WTC11 (cell line): ENCODE measurements around the gene ALDH5A1. TPM values are rescaled to one million over a fixed set of nuclear protein-coding genes. Genes with fewer than 3 reads are reported as not detected.

Source experiments
- ATAC-seq: fragments of 200-7000 bp; cut with Tn5 transposase; 2 replicates; pipeline ENCODE4 v1.10.0; 2021; ENCODE audit warnings: mild to moderate bottlenecking, moderate library complexity
- CTCF ChIA-PET: fragments of 300-600 bp; sonication (Branson Sonifier 250); formaldehyde crosslinking; loops from one replicate; lab custom pipeline; 2021; ENCODE audit warnings: antibody characterized with exemption; lab: Charles Lee
- POLR2A ChIA-PET: fragments of 350-600 bp; sonication (Branson Sonifier 250); formaldehyde crosslinking; loops from one replicate; lab custom pipeline; 2021; ENCODE audit warnings: antibody characterized with exemption; lab: Charles Lee
- DNase-seq: peaks from one replicate; pipeline ENCODE4 v3.0.0; 2021; ENCODE audit warnings: low spot score
- H3K27ac Mint-ChIP-seq: 2 replicates; pipeline ENCODE4 v1.8.0; 2021; ENCODE audit warnings: mixed read lengths
- H3K27me3 Mint-ChIP-seq: 2 replicates; pipeline ENCODE4 v1.8.0; 2021; ENCODE audit warnings: low read depth, mild to moderate bottlenecking, moderate library complexity, mixed read lengths
- H3K36me3 Mint-ChIP-seq: 2 replicates; pipeline ENCODE4 v1.8.0; 2021; ENCODE audit warnings: mixed read lengths
- H3K4me1 Mint-ChIP-seq: 2 replicates; pipeline ENCODE4 v1.8.0; 2022; ENCODE audit warnings: mixed read lengths
- H3K4me3 Mint-ChIP-seq: 2 replicates; pipeline ENCODE4 v1.8.0; 2021; ENCODE audit warnings: mild to moderate bottlenecking, moderate library complexity, mixed read lengths
- H3K9me3 Mint-ChIP-seq: 2 replicates; pipeline ENCODE4 v1.8.0; 2021; ENCODE audit warnings: mixed read lengths
- CREM ChIP-seq: sonication (generic); formaldehyde crosslinking; IDR thresholded peaks from 2 replicates; pipeline ENCODE4 v1.8.1; 2022; ENCODE audit warnings: mild to moderate bottlenecking, missing genetic modification reagents, moderate library complexity
- E2F1 ChIP-seq: sonication (generic); formaldehyde crosslinking; IDR thresholded peaks from 2 replicates; pipeline ENCODE4 v1.8.0; 2022; ENCODE audit warnings: mild to moderate bottlenecking, missing genetic modification reagents
- ELF4 ChIP-seq: sonication (generic); formaldehyde crosslinking; IDR thresholded peaks from 2 replicates; pipeline ENCODE4 v1.8.1; 2022; ENCODE audit warnings: low read depth, mild to moderate bottlenecking, moderate library complexity, missing genetic modification reagents
- FOXK1 ChIP-seq: sonication (generic); formaldehyde crosslinking; IDR thresholded peaks from 2 replicates; pipeline ENCODE4 v1.8.0; 2022; ENCODE audit warnings: mild to moderate bottlenecking, moderate library complexity, missing genetic modification reagents
- JUN ChIP-seq: sonication (generic); formaldehyde crosslinking; IDR thresholded peaks from 2 replicates; pipeline ENCODE4 v1.8.0; 2023; ENCODE audit warnings: mild to moderate bottlenecking, missing genetic modification reagents
- MAX ChIP-seq: sonication (generic); formaldehyde crosslinking; IDR thresholded peaks from 2 replicates; pipeline ENCODE4 v1.8.0; 2022; ENCODE audit warnings: mild to moderate bottlenecking, missing genetic modification reagents
- NFYB ChIP-seq: sonication (generic); formaldehyde crosslinking; conservative IDR thresholded peaks from 2 replicates; pipeline ENCODE4 v1.8.0; 2022; ENCODE audit warnings: low read depth, missing genetic modification reagents
- RORB ChIP-seq: fragments of 250-450 bp; sonication (Bioruptor Pico); IDR thresholded peaks from 2 replicates; pipeline ENCODE4 v1.9.0; 2021; ENCODE audit warnings: mild to moderate bottlenecking
- SMAD3 ChIP-seq: sonication (generic); formaldehyde crosslinking; IDR thresholded peaks from 2 replicates; pipeline ENCODE4 v1.8.0; 2022; ENCODE audit warnings: missing genetic modification reagents, mild to moderate bottlenecking, borderline replicate concordance
- SMAD4 ChIP-seq: sonication (generic); formaldehyde crosslinking; IDR thresholded peaks from 2 replicates; pipeline ENCODE4 v1.8.0; 2022; ENCODE audit warnings: mild to moderate bottlenecking, missing genetic modification reagents
- ZBTB43 ChIP-seq: sonication (generic); formaldehyde crosslinking; IDR thresholded peaks from 2 replicates; pipeline ENCODE4 v1.8.1; 2023; ENCODE audit warnings: mild to moderate bottlenecking, missing genetic modification reagents
- ZMAT4 ChIP-seq: fragments of 250-450 bp; sonication (Bioruptor Pico); IDR thresholded peaks from 2 replicates; pipeline ENCODE4 v1.9.0; 2021; ENCODE audit warnings: mild to moderate bottlenecking
- ZNF121 ChIP-seq: sonication (generic); formaldehyde crosslinking; IDR thresholded peaks from 2 replicates; pipeline ENCODE4 v1.8.0; 2023; ENCODE audit warnings: missing genetic modification reagents
- ZNF138 ChIP-seq: sonication (generic); formaldehyde crosslinking; conservative IDR thresholded peaks from 2 replicates; pipeline ENCODE4 v1.8.1; 2022; ENCODE audit warnings: mild to moderate bottlenecking, moderate library complexity, missing genetic modification reagents
- ZNF232 ChIP-seq: sonication (generic); formaldehyde crosslinking; IDR thresholded peaks from 2 replicates; pipeline ENCODE4 v1.8.0; 2022; ENCODE audit warnings: mild to moderate bottlenecking, missing genetic modification reagents
- ZNF317 ChIP-seq: sonication (generic); formaldehyde crosslinking; IDR thresholded peaks from 2 replicates; pipeline ENCODE4 v1.8.1; 2023; ENCODE audit warnings: low read depth, mild to moderate bottlenecking, moderate library complexity, missing genetic modification reagents, borderline replicate concordance
- ZNF671 ChIP-seq: fragments of 250-450 bp; sonication (Bioruptor Pico); IDR thresholded peaks from 2 replicates; pipeline ENCODE4 v1.8.0; 2021; ENCODE audit warnings: mild to moderate bottlenecking
- ZSCAN18 ChIP-seq: fragments of 250-450 bp; sonication (Bioruptor Pico); IDR thresholded peaks from 2 replicates; pipeline ENCODE4 v2.1.2; 2022; ENCODE audit warnings: mild to moderate bottlenecking, moderate library complexity
- total RNA-seq: library from RNA; stranded (reverse); gene quantifications from 3 replicates; pipeline ENCODE4 v1.2.3, GENCODE V29; 2021
- TF ChIP-seq, protein P1 (sequence below): fragments of 250-450 bp; sonication (Bioruptor Pico); IDR thresholded peaks from 2 replicates; pipeline ENCODE4 v1.8.0; 2021; ENCODE audit warnings: mild to moderate bottlenecking
- TF ChIP-seq, protein P2 (sequence below): sonication (generic); formaldehyde crosslinking; conservative IDR thresholded peaks from 2 replicates; pipeline ENCODE4 v1.8.1; 2022; ENCODE audit warnings: mild to moderate bottlenecking, missing genetic modification reagents
- TF ChIP-seq, protein P3 (sequence below): sonication (generic); formaldehyde crosslinking; IDR thresholded peaks from 2 replicates; pipeline ENCODE4 v1.8.1; 2022; ENCODE audit warnings: missing genetic modification reagents, borderline replicate concordance
- TF ChIP-seq, protein P4 (sequence below): sonication (generic); formaldehyde crosslinking; IDR thresholded peaks from 2 replicates; pipeline ENCODE4 v1.8.0; 2023; ENCODE audit warnings: mild to moderate bottlenecking, missing genetic modification reagents

Gene ALDH5A1
- total RNA-seq, 1 experiment from 2014 or later, result 5.1 TPM

DNA sequence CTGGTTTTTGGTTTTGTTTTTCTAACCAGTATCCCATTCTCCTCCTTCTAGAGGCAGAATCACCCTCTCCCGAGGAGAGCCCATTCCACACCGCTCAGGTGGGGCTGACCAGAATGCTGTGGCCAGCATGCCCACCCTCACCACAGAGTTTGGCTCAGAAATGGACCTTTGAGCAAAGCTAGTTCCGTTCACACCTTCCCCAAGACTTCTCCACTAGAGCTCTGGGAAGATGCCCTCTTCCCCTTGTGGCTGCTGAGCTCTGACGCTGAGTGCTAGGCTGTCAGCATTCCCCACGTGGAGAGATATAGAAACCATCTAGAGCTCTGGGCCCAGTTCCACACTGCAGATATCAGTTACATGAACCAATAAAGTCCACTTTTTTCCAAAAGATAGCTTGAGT lies 13.3 kb upstream of the ALDH5A1 start:
- CTCF ChIA-PET, result interaction anchor here (1.0 kb wide), 1 partner anchor 12 kb away, joined by 4 read pairs; no protein-coding TSS in a partner anchor
- Mint-ChIP-seq H3K27me3 (no peaks in the 10 kb centered on the region), H3K4me1 (no peaks in the 10 kb centered on the region), H3K4me3 (no peak overlapping the region), H3K36me3 (peaks cover 25% of the 10 kb centered on the region), H3K27ac (no peak overlapping the region), H3K9me3 (peaks cover 22% of the 10 kb centered on the region)
- no peak for DNase-seq
- no peak for ATAC-seq
- TF ChIP-seq, protein P1, sequence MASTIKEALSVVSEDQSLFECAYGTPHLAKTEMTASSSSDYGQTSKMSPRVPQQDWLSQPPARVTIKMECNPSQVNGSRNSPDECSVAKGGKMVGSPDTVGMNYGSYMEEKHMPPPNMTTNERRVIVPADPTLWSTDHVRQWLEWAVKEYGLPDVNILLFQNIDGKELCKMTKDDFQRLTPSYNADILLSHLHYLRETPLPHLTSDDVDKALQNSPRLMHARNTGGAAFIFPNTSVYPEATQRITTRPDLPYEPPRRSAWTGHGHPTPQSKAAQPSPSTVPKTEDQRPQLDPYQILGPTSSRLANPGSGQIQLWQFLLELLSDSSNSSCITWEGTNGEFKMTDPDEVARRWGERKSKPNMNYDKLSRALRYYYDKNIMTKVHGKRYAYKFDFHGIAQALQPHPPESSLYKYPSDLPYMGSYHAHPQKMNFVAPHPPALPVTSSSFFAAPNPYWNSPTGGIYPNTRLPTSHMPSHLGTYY (CRISPR knock-in tag), result no peak
- TF ChIP-seq, protein P2, sequence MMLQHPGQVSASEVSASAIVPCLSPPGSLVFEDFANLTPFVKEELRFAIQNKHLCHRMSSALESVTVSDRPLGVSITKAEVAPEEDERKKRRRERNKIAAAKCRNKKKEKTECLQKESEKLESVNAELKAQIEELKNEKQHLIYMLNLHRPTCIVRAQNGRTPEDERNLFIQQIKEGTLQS (CRISPR knock-in tag), result no peak
- TF ChIP-seq FOXK1 (CRISPR knock-in tag), result no peak
- no peak for TF ChIP-seq ELF4 (CRISPR knock-in tag)
- no peak for TF ChIP-seq SMAD3 (CRISPR knock-in tag)
- TF ChIP-seq RORB, result no peak
- TF ChIP-seq ZMAT4 (CRISPR knock-in tag), result no peak
- no peak for TF ChIP-seq ZNF138 (CRISPR knock-in tag)
- no peak for TF ChIP-seq MAX
- TF ChIP-seq, protein P3, sequence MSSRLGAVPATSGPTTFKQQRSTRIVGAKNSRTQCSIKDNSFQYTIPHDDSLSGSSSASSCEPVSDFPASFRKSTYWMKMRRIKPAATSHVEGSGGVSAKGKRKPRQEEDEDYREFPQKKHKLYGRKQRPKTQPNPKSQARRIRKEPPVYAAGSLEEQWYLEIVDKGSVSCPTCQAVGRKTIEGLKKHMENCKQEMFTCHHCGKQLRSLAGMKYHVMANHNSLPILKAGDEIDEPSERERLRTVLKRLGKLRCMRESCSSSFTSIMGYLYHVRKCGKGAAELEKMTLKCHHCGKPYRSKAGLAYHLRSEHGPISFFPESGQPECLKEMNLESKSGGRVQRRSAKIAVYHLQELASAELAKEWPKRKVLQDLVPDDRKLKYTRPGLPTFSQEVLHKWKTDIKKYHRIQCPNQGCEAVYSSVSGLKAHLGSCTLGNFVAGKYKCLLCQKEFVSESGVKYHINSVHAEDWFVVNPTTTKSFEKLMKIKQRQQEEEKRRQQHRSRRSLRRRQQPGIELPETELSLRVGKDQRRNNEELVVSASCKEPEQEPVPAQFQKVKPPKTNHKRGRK (CRISPR knock-in tag), result no peak
- no peak for TF ChIP-seq JUN (CRISPR knock-in tag)
- POLR2A ChIA-PET, result no interaction called here

DNA sequence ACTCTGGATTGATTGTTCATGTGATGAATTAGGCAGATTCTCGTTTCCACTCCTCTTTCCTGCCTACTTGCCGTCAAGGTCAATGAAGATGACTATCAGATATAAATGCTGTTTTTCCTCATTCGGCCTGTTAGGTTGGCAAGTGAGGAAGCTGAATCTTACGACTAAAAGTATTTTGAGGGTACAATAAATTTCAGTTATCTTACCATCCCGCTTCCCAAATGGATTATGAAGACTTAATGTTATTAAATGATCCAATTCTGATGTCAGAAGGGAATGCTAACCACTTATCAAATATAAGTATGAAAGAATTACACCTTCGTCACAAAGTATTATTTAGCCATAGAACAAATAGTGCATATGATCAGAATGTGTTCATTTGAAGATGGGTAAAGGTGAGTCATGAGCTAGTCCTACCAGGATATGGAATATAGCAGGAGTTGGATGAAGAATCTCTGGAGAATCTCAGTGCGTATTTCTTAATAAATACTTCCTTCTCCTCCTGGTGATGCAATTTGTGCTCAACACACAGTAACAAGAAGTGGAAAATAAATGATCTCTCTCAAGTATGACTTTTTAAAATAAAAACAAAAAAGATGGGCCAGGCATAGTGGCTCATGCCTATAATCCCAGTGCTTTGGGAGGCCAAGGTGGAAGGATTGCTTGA lies 10.0 kb upstream of the ALDH5A1 start:
- DNase-seq (no peak), ATAC-seq (no peak)
- no peaks in the 10 kb centered on the region for H3K27me3 Mint-ChIP-seq
- H3K9me3 Mint-ChIP-seq, result peaks cover 10% of the 10 kb centered on the region
- H3K4me3 Mint-ChIP-seq, result no peak overlapping the region
- H3K4me1 Mint-ChIP-seq, result no peaks in the 10 kb centered on the region; the same call in 1 of the 2 replicates
- no peak overlapping the region for H3K27ac Mint-ChIP-seq
- H3K36me3 Mint-ChIP-seq, result peaks cover 8% of the 10 kb centered on the region
- CTCF ChIA-PET, result no interaction called here
- POLR2A ChIA-PET, result no interaction called here
- TF ChIP-seq CREM (CRISPR knock-in tag) (no peak), ZNF317 (no peak), E2F1 (CRISPR knock-in tag) (no peak), NFYB (CRISPR knock-in tag) (no peak), SMAD4 (no peak), ZBTB43 (no peak), ZNF138 (CRISPR knock-in tag) (no peak), ZNF232 (CRISPR knock-in tag) (no peak), ZNF671 (CRISPR knock-in tag) (no peak), ZNF121 (CRISPR knock-in tag) (no peak), ZSCAN18 (CRISPR knock-in tag) (no peak)
- TF ChIP-seq, protein P4, sequence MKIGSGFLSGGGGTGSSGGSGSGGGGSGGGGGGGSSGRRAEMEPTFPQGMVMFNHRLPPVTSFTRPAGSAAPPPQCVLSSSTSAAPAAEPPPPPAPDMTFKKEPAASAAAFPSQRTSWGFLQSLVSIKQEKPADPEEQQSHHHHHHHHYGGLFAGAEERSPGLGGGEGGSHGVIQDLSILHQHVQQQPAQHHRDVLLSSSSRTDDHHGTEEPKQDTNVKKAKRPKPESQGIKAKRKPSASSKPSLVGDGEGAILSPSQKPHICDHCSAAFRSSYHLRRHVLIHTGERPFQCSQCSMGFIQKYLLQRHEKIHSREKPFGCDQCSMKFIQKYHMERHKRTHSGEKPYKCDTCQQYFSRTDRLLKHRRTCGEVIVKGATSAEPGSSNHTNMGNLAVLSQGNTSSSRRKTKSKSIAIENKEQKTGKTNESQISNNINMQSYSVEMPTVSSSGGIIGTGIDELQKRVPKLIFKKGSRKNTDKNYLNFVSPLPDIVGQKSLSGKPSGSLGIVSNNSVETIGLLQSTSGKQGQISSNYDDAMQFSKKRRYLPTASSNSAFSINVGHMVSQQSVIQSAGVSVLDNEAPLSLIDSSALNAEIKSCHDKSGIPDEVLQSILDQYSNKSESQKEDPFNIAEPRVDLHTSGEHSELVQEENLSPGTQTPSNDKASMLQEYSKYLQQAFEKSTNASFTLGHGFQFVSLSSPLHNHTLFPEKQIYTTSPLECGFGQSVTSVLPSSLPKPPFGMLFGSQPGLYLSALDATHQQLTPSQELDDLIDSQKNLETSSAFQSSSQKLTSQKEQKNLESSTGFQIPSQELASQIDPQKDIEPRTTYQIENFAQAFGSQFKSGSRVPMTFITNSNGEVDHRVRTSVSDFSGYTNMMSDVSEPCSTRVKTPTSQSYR (CRISPR knock-in tag), result no peak
